ENCODE results near the gene PLCG1.

DNA sequence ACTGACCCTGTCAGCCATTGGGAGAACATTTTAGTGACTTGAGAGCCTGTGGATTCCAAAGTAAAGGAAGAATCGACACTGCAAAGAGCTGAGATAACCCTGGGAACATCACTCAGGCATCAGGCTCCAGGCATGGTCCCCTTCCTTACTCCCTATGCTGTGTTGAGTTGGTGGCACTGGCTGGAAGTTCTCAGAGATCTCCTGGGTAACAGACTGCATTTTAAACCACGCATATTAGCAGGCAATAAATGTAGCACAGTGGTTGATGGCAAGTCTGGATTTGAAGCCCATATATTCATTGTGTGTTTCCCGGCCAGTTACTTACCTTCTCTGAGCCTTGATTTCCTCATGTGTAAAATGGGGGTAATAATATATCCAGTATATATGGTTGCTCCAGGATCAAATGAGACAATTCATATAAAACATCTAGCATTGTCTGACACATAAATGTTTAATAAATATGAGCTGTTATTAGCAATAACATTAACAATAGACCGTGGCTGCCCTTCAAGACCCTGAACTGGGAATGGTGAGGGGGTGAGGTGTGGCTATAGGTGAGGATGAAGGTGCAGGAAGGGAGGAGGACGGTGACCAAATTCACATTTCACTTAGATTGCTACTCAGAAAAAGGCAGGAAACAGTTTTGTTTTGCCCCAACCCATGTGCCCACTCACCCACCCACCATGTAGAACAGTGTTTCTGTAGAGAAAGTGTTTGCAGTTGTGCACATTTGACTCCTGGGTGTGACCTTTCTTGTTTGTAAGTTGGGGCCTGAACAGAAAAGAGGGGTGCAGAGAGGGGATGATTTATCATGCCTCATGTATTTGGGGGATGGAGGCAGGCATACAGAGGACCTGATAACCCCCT lies 2.1 kb downstream of the PLCG1 start:
- TF ChIP-seq POLR2A (IDR thresholded peaks at IDR 0.05) = no peak
- TF ChIP-seq, protein P1, sequence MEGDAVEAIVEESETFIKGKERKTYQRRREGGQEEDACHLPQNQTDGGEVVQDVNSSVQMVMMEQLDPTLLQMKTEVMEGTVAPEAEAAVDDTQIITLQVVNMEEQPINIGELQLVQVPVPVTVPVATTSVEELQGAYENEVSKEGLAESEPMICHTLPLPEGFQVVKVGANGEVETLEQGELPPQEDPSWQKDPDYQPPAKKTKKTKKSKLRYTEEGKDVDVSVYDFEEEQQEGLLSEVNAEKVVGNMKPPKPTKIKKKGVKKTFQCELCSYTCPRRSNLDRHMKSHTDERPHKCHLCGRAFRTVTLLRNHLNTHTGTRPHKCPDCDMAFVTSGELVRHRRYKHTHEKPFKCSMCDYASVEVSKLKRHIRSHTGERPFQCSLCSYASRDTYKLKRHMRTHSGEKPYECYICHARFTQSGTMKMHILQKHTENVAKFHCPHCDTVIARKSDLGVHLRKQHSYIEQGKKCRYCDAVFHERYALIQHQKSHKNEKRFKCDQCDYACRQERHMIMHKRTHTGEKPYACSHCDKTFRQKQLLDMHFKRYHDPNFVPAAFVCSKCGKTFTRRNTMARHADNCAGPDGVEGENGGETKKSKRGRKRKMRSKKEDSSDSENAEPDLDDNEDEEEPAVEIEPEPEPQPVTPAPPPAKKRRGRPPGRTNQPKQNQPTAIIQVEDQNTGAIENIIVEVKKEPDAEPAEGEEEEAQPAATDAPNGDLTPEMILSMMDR (IDR thresholded peaks at IDR 0.05) = no peak

Measured in suprapubic skin (tissue), 3 donors.